ENCODE measurements around the gene EBP. TPM values are rescaled to one million over a fixed set of nuclear protein-coding genes. Genes with fewer than 3 reads are reported as not detected.
"Not testable (repeated sequence)": the region's sequence is repeated elsewhere in the genome, so short reads cannot be mapped to it uniquely, and the experiment has no call there.

The EBP gene
- total RNA-seq, 1 donor from 2014 or later = 66.0 TPM

DNA sequence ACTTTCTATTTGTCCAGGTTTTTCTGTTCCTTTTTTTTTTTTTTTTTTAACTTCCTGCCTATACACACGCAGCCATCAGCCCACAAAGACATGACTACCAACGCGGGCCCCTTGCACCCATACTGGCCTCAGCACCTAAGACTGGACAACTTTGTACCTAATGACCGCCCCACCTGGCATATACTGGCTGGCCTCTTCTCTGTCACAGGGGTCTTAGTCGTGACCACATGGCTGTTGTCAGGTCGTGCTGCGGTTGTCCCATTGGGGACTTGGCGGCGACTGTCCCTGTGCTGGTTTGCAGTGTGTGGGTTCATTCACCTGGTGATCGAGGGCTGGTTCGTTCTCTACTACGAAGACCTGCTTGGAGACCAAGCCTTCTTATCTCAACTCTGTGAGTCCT, 2.1 kb downstream of the EBP start:
- H3K4me3 ChIP-seq (ENCODE audit: insufficient read depth, low read depth, low read length) = no peak overlapping the region
- H3K9me3 ChIP-seq (ENCODE audit: insufficient read depth, low read depth, low read length) = no peaks in the 10 kb centered on the region
- no peak overlapping the region for H3K4me2 ChIP-seq (ENCODE audit: low read length)
- TF ChIP-seq, protein P1, sequence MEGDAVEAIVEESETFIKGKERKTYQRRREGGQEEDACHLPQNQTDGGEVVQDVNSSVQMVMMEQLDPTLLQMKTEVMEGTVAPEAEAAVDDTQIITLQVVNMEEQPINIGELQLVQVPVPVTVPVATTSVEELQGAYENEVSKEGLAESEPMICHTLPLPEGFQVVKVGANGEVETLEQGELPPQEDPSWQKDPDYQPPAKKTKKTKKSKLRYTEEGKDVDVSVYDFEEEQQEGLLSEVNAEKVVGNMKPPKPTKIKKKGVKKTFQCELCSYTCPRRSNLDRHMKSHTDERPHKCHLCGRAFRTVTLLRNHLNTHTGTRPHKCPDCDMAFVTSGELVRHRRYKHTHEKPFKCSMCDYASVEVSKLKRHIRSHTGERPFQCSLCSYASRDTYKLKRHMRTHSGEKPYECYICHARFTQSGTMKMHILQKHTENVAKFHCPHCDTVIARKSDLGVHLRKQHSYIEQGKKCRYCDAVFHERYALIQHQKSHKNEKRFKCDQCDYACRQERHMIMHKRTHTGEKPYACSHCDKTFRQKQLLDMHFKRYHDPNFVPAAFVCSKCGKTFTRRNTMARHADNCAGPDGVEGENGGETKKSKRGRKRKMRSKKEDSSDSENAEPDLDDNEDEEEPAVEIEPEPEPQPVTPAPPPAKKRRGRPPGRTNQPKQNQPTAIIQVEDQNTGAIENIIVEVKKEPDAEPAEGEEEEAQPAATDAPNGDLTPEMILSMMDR (IDR thresholded peaks at IDR 0.05; ENCODE audit: insufficient read depth, low read depth, low read length) = no peak
- TF ChIP-seq EZH2 (IDR thresholded peaks at IDR 0.05; ENCODE audit: insufficient read depth, low read length) = no peak
- H3K27ac Mint-ChIP-seq (ENCODE audit: unreplicated experiment) = no peak overlapping the region
- no peaks in the 10 kb centered on the region for H3K27me3 Mint-ChIP-seq (ENCODE audit: low read depth, unreplicated experiment)
- H3K9me3 Mint-ChIP-seq (ENCODE audit: unreplicated experiment) = no peaks in the 10 kb centered on the region
- no peaks in the 10 kb centered on the region for H3K4me1 Mint-ChIP-seq (ENCODE audit: low read depth, unreplicated experiment)
- no peaks in the 10 kb centered on the region for H3K27me3 ChIP-seq (ENCODE audit: insufficient read depth, low read length)
- peaks cover 4% of the 10 kb centered on the region for H3K4me1 ChIP-seq (ENCODE audit: insufficient read depth, low read length)
- peaks cover 6% of the 10 kb centered on the region for H3K36me3 ChIP-seq (ENCODE audit: insufficient read depth, low read length)
- no peak for DNase-seq (ENCODE audit: low read depth)
- peaks cover 10% of the 10 kb centered on the region for H3K79me2 ChIP-seq (ENCODE audit: insufficient read depth, low read length)
- no peak overlapping the region for H3K9ac ChIP-seq (ENCODE audit: low read length)
- FAIRE-seq = no peak
- H3K4me3 Mint-ChIP-seq (ENCODE audit: unreplicated experiment) = no peak overlapping the region
- H4K20me1 ChIP-seq (ENCODE audit: insufficient read depth, low read length) = no peaks in the 10 kb centered on the region
- H3K27ac ChIP-seq (ENCODE audit: low read depth, low read length) = no peak overlapping the region
- H2AFZ ChIP-seq (ENCODE audit: low read depth, low read length) = no peak overlapping the region
- H3K36me3 Mint-ChIP-seq (ENCODE audit: low read depth, unreplicated experiment) = peaks cover 11% of the 10 kb centered on the region

DNA sequence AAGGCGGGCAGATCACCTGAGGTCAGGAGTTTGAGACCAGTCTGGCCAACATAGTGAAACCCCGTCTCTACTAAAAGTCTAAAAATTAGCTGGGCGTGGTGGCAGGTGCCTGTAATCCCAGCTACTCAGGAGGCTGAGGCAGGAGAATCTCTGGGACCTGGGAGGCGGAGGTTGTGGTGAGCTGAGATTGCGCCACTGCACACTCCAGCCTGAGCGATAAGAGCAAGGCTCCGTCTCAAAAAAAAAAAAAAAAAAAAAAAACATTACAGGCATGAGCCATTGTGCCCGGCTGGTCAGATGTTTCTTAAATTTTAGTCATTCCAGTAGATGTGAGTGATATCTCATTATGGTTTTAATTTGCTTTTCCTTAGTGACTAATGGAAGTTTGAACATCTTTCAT, 4.2 kb downstream of the EBP start:
- not testable (repeated sequence) for H3K4me3 ChIP-seq (ENCODE audit: insufficient read depth, low read depth, low read length); H3K36me3 ChIP-seq (ENCODE audit: insufficient read depth, low read length); H3K4me2 ChIP-seq (ENCODE audit: low read length); H3K27ac ChIP-seq (ENCODE audit: low read depth, low read length); H3K27ac Mint-ChIP-seq (ENCODE audit: unreplicated experiment); H4K20me1 ChIP-seq (ENCODE audit: insufficient read depth, low read length); H3K27me3 ChIP-seq (ENCODE audit: insufficient read depth, low read length); H3K4me1 Mint-ChIP-seq (ENCODE audit: low read depth, unreplicated experiment); H2AFZ ChIP-seq (ENCODE audit: low read depth, low read length); H3K4me3 Mint-ChIP-seq (ENCODE audit: unreplicated experiment); H3K9me3 Mint-ChIP-seq (ENCODE audit: unreplicated experiment); H3K27me3 Mint-ChIP-seq (ENCODE audit: low read depth, unreplicated experiment); FAIRE-seq; H3K9me3 ChIP-seq (ENCODE audit: insufficient read depth, low read depth, low read length); H3K9ac ChIP-seq (ENCODE audit: low read length); H3K4me1 ChIP-seq (ENCODE audit: insufficient read depth, low read length)
- peaks cover 10% of the 10 kb centered on the region for H3K79me2 ChIP-seq (ENCODE audit: insufficient read depth, low read length)
- peaks cover 13% of the 10 kb centered on the region for H3K36me3 Mint-ChIP-seq (ENCODE audit: low read depth, unreplicated experiment)
- peak; percentile 23 for DNase-seq (ENCODE audit: low read depth)

DNA sequence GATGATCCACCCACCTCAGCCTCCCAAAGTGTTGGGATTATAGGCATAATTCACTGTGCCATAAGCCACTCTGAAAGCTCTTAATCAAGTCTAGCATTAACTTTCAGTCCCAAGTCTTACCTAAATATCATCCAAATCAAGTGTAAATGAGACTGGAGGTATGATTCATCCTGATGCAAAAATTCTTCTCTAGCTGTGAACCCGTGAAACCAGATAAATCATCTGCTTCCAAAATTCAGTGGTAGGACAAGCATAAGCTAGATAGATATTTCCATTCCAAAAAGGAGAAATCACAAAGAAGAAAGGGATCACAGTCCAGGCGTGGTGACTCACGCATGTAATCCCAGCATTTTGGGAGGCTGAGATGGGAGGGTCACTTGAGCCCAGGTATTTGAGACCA, 9.1 kb downstream of the EBP start:
- TF ChIP-seq, protein P1 (IDR thresholded peaks at IDR 0.05; ENCODE audit: insufficient read depth, low read depth, low read length) = no peak
- no peak for TF ChIP-seq EZH2 (IDR thresholded peaks at IDR 0.05; ENCODE audit: insufficient read depth, low read length)
- peaks cover 9% of the 10 kb centered on the region for H3K4me1 ChIP-seq (ENCODE audit: insufficient read depth, low read length)
- H3K79me2 ChIP-seq (ENCODE audit: insufficient read depth, low read length) = no peaks in the 10 kb centered on the region
- Mint-ChIP-seq H3K27me3 (ENCODE audit: low read depth, unreplicated experiment) (no peaks in the 10 kb centered on the region), H3K27ac (ENCODE audit: unreplicated experiment) (no peak overlapping the region), H3K4me3 (ENCODE audit: unreplicated experiment) (no peak overlapping the region), H3K36me3 (ENCODE audit: low read depth, unreplicated experiment) (peaks cover 11% of the 10 kb centered on the region), H3K9me3 (ENCODE audit: unreplicated experiment) (no peaks in the 10 kb centered on the region), H3K4me1 (ENCODE audit: low read depth, unreplicated experiment) (peaks cover 6% of the 10 kb centered on the region)
- DNase-seq (ENCODE audit: low read depth) (peak; percentile 56), FAIRE-seq (peak; percentile 84)
- no peaks in the 10 kb centered on the region for H3K9me3 ChIP-seq (ENCODE audit: insufficient read depth, low read depth, low read length)
- H3K27me3 ChIP-seq (ENCODE audit: insufficient read depth, low read length) = no peaks in the 10 kb centered on the region
- H2AFZ ChIP-seq (ENCODE audit: low read depth, low read length) = no peak overlapping the region
- H3K9ac ChIP-seq (ENCODE audit: low read length) = no peak overlapping the region
- no peaks in the 10 kb centered on the region for H4K20me1 ChIP-seq (ENCODE audit: insufficient read depth, low read length)
- no peak overlapping the region for H3K4me3 ChIP-seq (ENCODE audit: insufficient read depth, low read depth, low read length)
- peak overlapping the region; percentile 78 for H3K27ac ChIP-seq (ENCODE audit: low read depth, low read length)
- H3K36me3 ChIP-seq (ENCODE audit: insufficient read depth, low read length) = peaks cover 7% of the 10 kb centered on the region
- H3K4me2 ChIP-seq (ENCODE audit: low read length) = no peak overlapping the region
